ENCODE data around the gene COL21A1.

DNA sequence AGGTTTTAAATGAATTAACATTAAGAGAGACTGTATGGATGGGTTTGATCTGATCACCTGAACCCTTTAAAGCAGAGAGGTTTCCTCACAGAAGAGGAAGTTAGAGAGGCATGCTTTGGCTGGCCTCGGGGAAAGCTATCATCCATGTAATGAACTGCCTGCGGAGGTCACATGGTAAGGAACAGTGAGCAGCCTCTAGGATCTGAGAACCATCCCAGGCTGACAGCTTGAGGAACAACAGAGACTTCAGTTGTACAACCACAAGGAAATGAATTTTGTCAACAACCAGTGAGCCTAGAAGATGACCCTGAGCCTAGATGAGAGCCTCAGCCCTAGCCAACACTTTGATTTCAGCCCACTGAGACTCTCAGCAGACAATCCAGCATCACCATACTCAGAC lies 2.9 kb upstream of the COL21A1 start:
- TF ChIP-seq POLR2A (IDR thresholded peaks at IDR 0.05) (no peak), POLR2AphosphoS5 (IDR thresholded peaks at IDR 0.05) (no peak)
- TF ChIP-seq, protein P1, sequence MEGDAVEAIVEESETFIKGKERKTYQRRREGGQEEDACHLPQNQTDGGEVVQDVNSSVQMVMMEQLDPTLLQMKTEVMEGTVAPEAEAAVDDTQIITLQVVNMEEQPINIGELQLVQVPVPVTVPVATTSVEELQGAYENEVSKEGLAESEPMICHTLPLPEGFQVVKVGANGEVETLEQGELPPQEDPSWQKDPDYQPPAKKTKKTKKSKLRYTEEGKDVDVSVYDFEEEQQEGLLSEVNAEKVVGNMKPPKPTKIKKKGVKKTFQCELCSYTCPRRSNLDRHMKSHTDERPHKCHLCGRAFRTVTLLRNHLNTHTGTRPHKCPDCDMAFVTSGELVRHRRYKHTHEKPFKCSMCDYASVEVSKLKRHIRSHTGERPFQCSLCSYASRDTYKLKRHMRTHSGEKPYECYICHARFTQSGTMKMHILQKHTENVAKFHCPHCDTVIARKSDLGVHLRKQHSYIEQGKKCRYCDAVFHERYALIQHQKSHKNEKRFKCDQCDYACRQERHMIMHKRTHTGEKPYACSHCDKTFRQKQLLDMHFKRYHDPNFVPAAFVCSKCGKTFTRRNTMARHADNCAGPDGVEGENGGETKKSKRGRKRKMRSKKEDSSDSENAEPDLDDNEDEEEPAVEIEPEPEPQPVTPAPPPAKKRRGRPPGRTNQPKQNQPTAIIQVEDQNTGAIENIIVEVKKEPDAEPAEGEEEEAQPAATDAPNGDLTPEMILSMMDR (IDR thresholded peaks at IDR 0.05) = no peak

Measured in breast epithelium (tissue), 3 donors.